ENCODE measurements around the gene ZP2. TPM values are rescaled to one million over a fixed set of nuclear protein-coding genes. Genes with fewer than 3 reads are reported as not detected.
"Not testable (repeated sequence)": the region's sequence is repeated elsewhere in the genome, so short reads cannot be mapped to it uniquely, and the experiment has no call there.

ZP2 gene
- total and polyA plus RNA-seq, 8 donors: 0.05 to 0.55 TPM; not detected in 6

GRCh38 chr16:21159281-21159951, 52.0 kb downstream of the ZP2 start:
- H3K36me3 ChIP-seq: peaks cover 0 to 17% (median 10%) of the 10 kb centered on the region in 4 donors
- intact Hi-C loops (cut with DNase I; ENCODE audit: low total_unique reads): no loop called here
- WGBS, 5 donors: 1 to 10% (median 5%) methylated on average over 27 of the region's 27 CpGs
- H3K27ac ChIP-seq: peak overlapping the region; percentile 74 to 91 (median 88)
- DNase-seq: peak; percentile 67 to 84
- no peaks in the 10 kb centered on the region for H3K27me3 ChIP-seq
- no peaks in the 10 kb centered on the region for H3K9me3 ChIP-seq
- H3K4me1 ChIP-seq: peaks cover 35 to 77% (median 65%) of the 10 kb centered on the region in 4 donors
- peak overlapping the region; percentile 62 to 89 (median 86) for H3K4me3 ChIP-seq
- no peak for TF ChIP-seq CTCF (IDR thresholded peaks at IDR 0.05)
- TF ChIP-seq POLR2AphosphoS5 (IDR thresholded peaks at IDR 0.05): peak in 1 of 3 donors; percentile 9

GRCh38 chr16:21158208-21159110, 52.9 kb downstream of the ZP2 start, which contains the start of gene LDAF1:
LDAF1 (plus strand) TSS chr16:21158674; CDS start chr16:21161183, 2,509 bp downstream.
- peak within 1 kb of the TSS; percentile 62 to 89 (median 86) for H3K4me3 ChIP-seq
- intact Hi-C loops (cut with DNase I; ENCODE audit: low total_unique reads): no loop called here
- H3K27ac ChIP-seq: peak within 1 kb of the TSS; percentile 74 to 91 (median 88)
- WGBS, 5 donors: 0 to 1% (median 0%) methylated on average over 15 to 59 of the region's 59 CpGs
- peak in 2 of 3 donors; percentile 54 to 75 for TF ChIP-seq POLR2AphosphoS5 (IDR thresholded peaks at IDR 0.05)
- TF ChIP-seq CTCF (IDR thresholded peaks at IDR 0.05): no peak
- H3K4me1 ChIP-seq: peaks cover 35 to 67% (median 60%) of the 10 kb centered on the region in 4 donors
- DNase-seq: peak; percentile 88 to 95
- H3K36me3 ChIP-seq: peaks cover 0 to 11% (median 3%) of the 10 kb centered on the region in 4 donors
- H3K27me3 ChIP-seq: no peaks in the 10 kb centered on the region
- no peaks in the 10 kb centered on the region for H3K9me3 ChIP-seq

- Histone ChIP-seq H3K4me3 (peak overlapping the region in 1 of 4 donors; percentile 85), H3K36me3 (peaks cover 0 to 11% (median 3%) of the 10 kb centered on the region in 4 donors), H3K4me1 (peaks cover 27 to 59% (median 52%) of the 10 kb centered on the region in 4 donors), H3K27ac (peak overlapping the region in 4 of 5 donors; percentile 80 to 91 (median 89)), H3K9me3 (no peaks in the 10 kb centered on the region), H3K27me3 (no peaks in the 10 kb centered on the region)
- intact Hi-C loops (cut with DNase I; ENCODE audit: low total_unique reads): no loop called here
- TF ChIP-seq POLR2AphosphoS5 (IDR thresholded peaks at IDR 0.05): no peak
- no peak for TF ChIP-seq CTCF (IDR thresholded peaks at IDR 0.05)
- TF ChIP-seq EP300 (IDR thresholded peaks at IDR 0.05): no peak
- TF ChIP-seq POLR2A (IDR thresholded peaks at IDR 0.05): no peak
- 59 to 68% (median 62%) methylated on average over 5 of the region's 5 CpGs for WGBS, 5 donors
- no peak for DNase-seq
Measured at GRCh38 chr16:21157632-21158031, 53.7 kb downstream of the ZP2 start.

- WGBS, 5 donors: 48 to 58% (median 50%) methylated on average over 6 of the region's 6 CpGs
- peak in 5 of 7 experiments; percentile 24 to 64 (median 43) for TF ChIP-seq CTCF (IDR thresholded peaks at IDR 0.05)
- TF ChIP-seq EP300 (IDR thresholded peaks at IDR 0.05): no peak
- TF ChIP-seq POLR2AphosphoS5 (IDR thresholded peaks at IDR 0.05): peak in 1 of 3 donors; percentile 37
- H3K36me3 ChIP-seq: peaks cover 0 to 10% (median 3%) of the 10 kb centered on the region in 4 donors
- no peak overlapping the region for H3K4me3 ChIP-seq
- H3K4me1 ChIP-seq: peaks cover 22 to 52% (median 45%) of the 10 kb centered on the region in 4 donors
- peak overlapping the region in 2 of 5 donors; percentile 80 to 91 for H3K27ac ChIP-seq
- DNase-seq: peak; percentile 30 to 85
- no peaks in the 10 kb centered on the region for H3K9me3 ChIP-seq
- intact Hi-C loops (cut with DNase I; ENCODE audit: low total_unique reads): no loop called here
- H3K27me3 ChIP-seq: no peaks in the 10 kb centered on the region
Measured at GRCh38 chr16:21156767-21157467, 54.5 kb downstream of the ZP2 start.

- peaks cover 18 to 43% (median 36%) of the 10 kb centered on the region in 4 donors for H3K4me1 ChIP-seq
- H3K27me3 ChIP-seq; H3K9me3 ChIP-seq; DNase-seq; H3K4me3 ChIP-seq; H3K27ac ChIP-seq; intact Hi-C loops (cut with DNase I; ENCODE audit: low total_unique reads); H3K36me3 ChIP-seq: not testable (repeated sequence)
- WGBS, 5 donors: 47 to 82% (median 64%) methylated on average over 1 of the region's 1 CpG
Measured at GRCh38 chr16:21156011-21156410, 55.4 kb downstream of the ZP2 start.

GRCh38 chr16:21153124-21153729, 58.1 kb downstream of the ZP2 start:
- intact Hi-C loops (cut with DNase I; ENCODE audit: low total_unique reads); H3K27me3 ChIP-seq; H3K27ac ChIP-seq; H3K9me3 ChIP-seq; H3K4me3 ChIP-seq; H3K36me3 ChIP-seq; DNase-seq: not testable (repeated sequence)
- H3K4me1 ChIP-seq: peaks cover 5 to 22% (median 16%) of the 10 kb centered on the region in 4 donors
- 75 to 88% (median 83%) methylated on average over 10 to 11 of the region's 11 CpGs for WGBS, 5 donors
